Nephron progenitor cell (in vitro differentiated cells): Measurements from ENCODE around the gene AGO3.

Experiments used
- DNase-seq: peaks from one replicate; pipeline ENCODE4 v3.0.0; 2021
- H3K27ac Mint-ChIP-seq: 2 replicates; pipeline ENCODE4 v1.8.0; 2021; ENCODE audit warnings: mild to moderate bottlenecking, moderate library complexity, mixed read lengths
- H3K27me3 Mint-ChIP-seq: 2 replicates; pipeline ENCODE4 v1.8.0; 2021; ENCODE audit warnings: mild to moderate bottlenecking, low read depth, mixed read lengths; ENCODE audit not compliant: poor library complexity
- H3K36me3 Mint-ChIP-seq: 2 replicates; pipeline ENCODE4 v1.8.0; 2021; ENCODE audit warnings: low read depth, mixed read lengths
- H3K4me1 Mint-ChIP-seq: 2 replicates; pipeline ENCODE4 v1.8.0; 2021; ENCODE audit warnings: mixed read lengths
- H3K4me3 Mint-ChIP-seq: 2 replicates; pipeline ENCODE4 v1.8.0; 2021; ENCODE audit warnings: mild to moderate bottlenecking, moderate library complexity, mixed read lengths
- H3K9me3 Mint-ChIP-seq: 2 replicates; pipeline ENCODE4 v1.8.0; 2021; ENCODE audit warnings: mild to moderate bottlenecking, moderate library complexity, mixed read lengths
- CTCF ChIP-seq: fragments of 200-600 bp; sonication (generic); IDR thresholded peaks from 2 replicates; pipeline ENCODE4 v1.5.0; 2021; ENCODE audit warnings: antibody characterized with exemption

The AGO3 gene

GRCh38 chr1:36089393-36090121, 158.7 kb downstream of the AGO3 start:
- DNase-seq = peak; percentile 40
- no peak for TF ChIP-seq CTCF
- Mint-ChIP-seq H3K27me3 (peaks cover 6% of the 10 kb centered on the region), H3K36me3 (peaks cover 18% of the 10 kb centered on the region), H3K4me1 (peaks cover 23% of the 10 kb centered on the region), H3K4me3 (peak overlapping the region; percentile 96), H3K9me3 (no peaks in the 10 kb centered on the region), H3K27ac (peak overlapping the region; percentile 88)

- Mint-ChIP-seq H3K4me3 (peak overlapping the region; percentile 23), H3K27me3 (peaks cover 3% of the 10 kb centered on the region), H3K36me3 (peaks cover 18% of the 10 kb centered on the region), H3K4me1 (peaks cover 17% of the 10 kb centered on the region), H3K9me3 (no peaks in the 10 kb centered on the region), H3K27ac (no peak overlapping the region)
- TF ChIP-seq CTCF = no peak
- no peak for DNase-seq
Measured at GRCh38 chr1:36091141-36091540, 160.2 kb downstream of the AGO3 start.

- no peak for TF ChIP-seq CTCF
Measured at GRCh38 chr1:36091698-36092097, 160.8 kb downstream of the AGO3 start.

GRCh38 chr1:36092166-36092797, 161.4 kb downstream of the AGO3 start:
- Mint-ChIP-seq H3K27me3 (peaks cover 3% of the 10 kb centered on the region), H3K4me1 (peaks cover 19% of the 10 kb centered on the region), H3K9me3 (no peaks in the 10 kb centered on the region), H3K27ac (peak overlapping the region; percentile 39), H3K36me3 (peaks cover 18% of the 10 kb centered on the region), H3K4me3 (no peak overlapping the region)
- DNase-seq = no peak
- TF ChIP-seq CTCF = no peak

More at GRCh38 chr1:36091698-36092097, 160.8 kb downstream of the AGO3 start:
- peak overlapping the region; percentile 23 for H3K4me3 Mint-ChIP-seq
- H3K27me3 Mint-ChIP-seq = peaks cover 3% of the 10 kb centered on the region
- H3K9me3 Mint-ChIP-seq = no peaks in the 10 kb centered on the region
- H3K36me3 Mint-ChIP-seq = peaks cover 18% of the 10 kb centered on the region
- H3K27ac Mint-ChIP-seq = no peak overlapping the region
- no peak for DNase-seq
- H3K4me1 Mint-ChIP-seq = peaks cover 22% of the 10 kb centered on the region

GRCh38 chr1:36092798-36093185, 161.9 kb downstream of the AGO3 start:
- Mint-ChIP-seq H3K4me3 (no peak overlapping the region), H3K27ac (no peak overlapping the region), H3K36me3 (peaks cover 18% of the 10 kb centered on the region)

More at GRCh38 chr1:36092798-36093185, 161.9 kb downstream of the AGO3 start:
- Mint-ChIP-seq H3K9me3 (no peaks in the 10 kb centered on the region), H3K27me3 (peaks cover 3% of the 10 kb centered on the region), H3K4me1 (peaks cover 18% of the 10 kb centered on the region)
- DNase-seq = no peak
- no peak for TF ChIP-seq CTCF
